Endothelial cell of umbilical vein (primary cell): Measurements from ENCODE around the gene CSF3. TPM values are rescaled to one million over a fixed set of nuclear protein-coding genes. Genes with fewer than 3 reads are reported as not detected.

Source experiments
- BruUV-seq: library from RNA; stranded (reverse); fragments of 400-500 nt; replicated peaks from 2 replicates; lab custom pipeline; 2021; lab: Mats Ljungman, UMichigan
- CTCF ChIA-PET: fragments of 300-600, 350-600 bp; sonication (Branson Sonifier 250); formaldehyde crosslinking; loops from one replicate; lab custom pipeline; 2021; ENCODE audit warnings: antibody characterized with exemption, inconsistent platforms; lab: Charles Lee
- POLR2A ChIA-PET: fragments of 300-600, 350-600 bp; sonication (Branson Sonifier 250); formaldehyde crosslinking; loops from one replicate; lab custom pipeline; 2021; ENCODE audit warnings: antibody characterized with exemption, inconsistent platforms; lab: Charles Lee
- DNase-seq: peaks from one replicate; pipeline ENCODE4 v3.0.0-alpha.2; 2011; ENCODE audit warnings: low read depth, low spot score
- FAIRE-seq: peaks from 2 replicates; lab custom pipeline; 2011; peaks lifted over from hg19 to GRCh38; lab: Jason Lieb, UNC
- H2AFZ ChIP-seq: 2 replicates; pipeline ENCODE4 v1.6.0; 2012; ENCODE audit warnings: low read depth, low read length, control low read depth, inconsistent platforms
- H3K27ac ChIP-seq: 2 replicates; pipeline ENCODE4 v1.5.1; 2011; ENCODE audit warnings: low read depth, mild to moderate bottlenecking, control low read depth, low read length, moderate library complexity; ENCODE audit not compliant: insufficient read depth
- H3K27me3 ChIP-seq, 2 experiments: 2 replicates each; pipeline versions ENCODE4 v1.6.0 to v1.6.1; 2011; ENCODE audit warnings: low read length in 2 of 2, mixed read lengths in 1 of 2; ENCODE audit not compliant: control insufficient read depth in 2 of 2, insufficient read depth in 2 of 2
- H3K36me3 ChIP-seq, 2 experiments: 2 replicates in 1 of 2; 3 replicates in 1 of 2; pipeline ENCODE4 v1.5.1; 2011; ENCODE audit warnings: low read length in 2 of 2, mild to moderate bottlenecking in 1 of 2, moderate library complexity in 1 of 2; ENCODE audit not compliant: control insufficient read depth in 2 of 2, insufficient read depth in 2 of 2; ENCODE audit errors: extremely low read depth in 1 of 2
- H3K4me1 ChIP-seq: 3 replicates; pipeline ENCODE4 v1.5.1; 2011; ENCODE audit warnings: mild to moderate bottlenecking, low read length; ENCODE audit not compliant: control insufficient read depth, insufficient read depth; ENCODE audit errors: extremely low read depth
- H3K4me2 ChIP-seq: 2 replicates; pipeline ENCODE4 v1.6.1; 2011; ENCODE audit warnings: low read length, control low read depth, mixed read lengths; ENCODE audit not compliant: insufficient read depth
- H3K4me3 ChIP-seq, 3 experiments: fragments of 200-600 bp in 1 of 3; sonication (generic), shearing (Covaris generic) in 1 of 3; replicated peaks in 1 of 3; 2 replicates each; pipeline ENCODE4 v1.5.1; 2011 to 2016; ENCODE audit warnings: control low read depth in 3 of 3, low read length in 3 of 3, mild to moderate bottlenecking in 2 of 3, inconsistent platforms in 1 of 3, low read depth in 1 of 3, moderate library complexity in 1 of 3; ENCODE audit not compliant: insufficient read depth in 1 of 3
- H3K79me2 ChIP-seq: 2 replicates; pipeline ENCODE4 v1.6.0; 2012; ENCODE audit warnings: low read length, inconsistent platforms; ENCODE audit not compliant: control insufficient read depth, insufficient read depth
- H3K9ac ChIP-seq: replicated peaks from 2 replicates; pipeline ENCODE3; 2011; ENCODE audit warnings: low read length, control low read depth; ENCODE audit not compliant: insufficient read depth; ENCODE audit errors: extremely low read depth
- H3K9me1 ChIP-seq: replicated peaks from 3 replicates; pipeline ENCODE4 v1.6.0; 2011; ENCODE audit warnings: mild to moderate bottlenecking, low read length; ENCODE audit not compliant: control insufficient read depth, insufficient read depth; ENCODE audit errors: extremely low read depth
- H3K9me3 ChIP-seq: replicated peaks from 2 replicates; pipeline ENCODE4 v1.5.1; 2012; ENCODE audit warnings: low read length, inconsistent platforms; ENCODE audit not compliant: control insufficient read depth, insufficient read depth
- H4K20me1 ChIP-seq: replicated peaks from 2 replicates; pipeline ENCODE3; 2011; ENCODE audit warnings: mild to moderate bottlenecking, low read length; ENCODE audit not compliant: control insufficient read depth, insufficient read depth; ENCODE audit errors: extremely low read depth
- EZH2 ChIP-seq: IDR thresholded peaks from 2 replicates; pipeline ENCODE4 v1.6.1; 2012; ENCODE audit warnings: borderline replicate concordance, low read depth, mild to moderate bottlenecking, moderate library complexity, low read length, inconsistent platforms; ENCODE audit not compliant: severe bottlenecking
- FOS ChIP-seq: IDR thresholded peaks from 2 replicates; pipeline ENCODE4 v1.6.1; 2011; ENCODE audit warnings: mild to moderate bottlenecking, low read length, moderate library complexity, borderline replicate concordance; ENCODE audit not compliant: insufficient read depth
- GATA2 ChIP-seq: IDR thresholded peaks from 2 replicates; pipeline ENCODE4 v1.7.0; 2011; ENCODE audit warnings: low read depth, mild to moderate bottlenecking, moderate library complexity, mixed read lengths, low read length; ENCODE audit not compliant: insufficient read length, insufficient read depth
- JUN ChIP-seq: IDR thresholded peaks from 2 replicates; pipeline ENCODE4 v1.6.1; 2011; ENCODE audit warnings: borderline replicate concordance, low read depth; ENCODE audit not compliant: insufficient read length, insufficient read depth
- MAX ChIP-seq: IDR thresholded peaks from 2 replicates; pipeline ENCODE4 v1.6.1; 2011; ENCODE audit not compliant: insufficient read depth, insufficient read length
- MYC ChIP-seq: IDR thresholded peaks from one replicate; pipeline ENCODE4 v1.6.1; 2011; ENCODE audit warnings: mild to moderate bottlenecking, low read depth, low read length
- POLR2A ChIP-seq: IDR thresholded peaks from 2 replicates; pipeline ENCODE4 v1.6.1; 2012; ENCODE audit warnings: low read depth, mild to moderate bottlenecking, control low read depth, low read length
- POLR2AphosphoS5 ChIP-seq: IDR thresholded peaks from 2 replicates; pipeline ENCODE4 v1.6.1; 2012; ENCODE audit warnings: low read depth, mild to moderate bottlenecking, control low read depth, low read length, moderate library complexity; ENCODE audit not compliant: insufficient read depth
- dilution Hi-C: fragments of 300-500 bp; cut with MboI; formaldehyde crosslinking; loops from one replicate; pipeline ENCODE4 v1.15.0; 2019; ENCODE audit warnings: low sequenced_read_pairs; ENCODE audit not compliant: extremely low pct_ligation_motif_present
- intact Hi-C: fragments of 100-400 bp; cut with micrococcal nuclease; formaldehyde crosslinking; loops from one replicate; pipeline ENCODE4 v1.10.0; 2022
- polyA plus RNA-seq, 4 experiments: library from polyadenylated mRNA; depleted of rRNA in 3 of 4; stranded (reverse) in 3 of 4; unstranded in 1 of 4; fragments of >200 nt; gene quantifications; 2 replicates each; pipeline versions ENCODE4 v1.2.1 to v1.2.3, GENCODE V29; 2011 to 2012; ENCODE audit warnings: missing spikeins in 1 of 4
- total RNA-seq: library from RNA; stranded (reverse); gene quantifications from 2 replicates; pipeline ENCODE4 v1.2.3, GENCODE V29; 2021
- TF ChIP-seq, protein P1 (sequence below), 2 donors: IDR thresholded peaks; 1 replicate in 1 of 2; 2 replicates in 1 of 2; pipeline ENCODE4 v1.5.1; 2011; ENCODE audit warnings: low read length in 2 of 2, mild to moderate bottlenecking in 2 of 2, moderate library complexity in 2 of 2, control low read depth in 1 of 2, inconsistent platforms in 1 of 2, low read depth in 1 of 2; ENCODE audit not compliant: insufficient read depth in 1 of 2; ENCODE audit errors: extremely low read depth in 1 of 2

Gene CSF3
- total and polyA plus RNA-seq, 2 donors (not counting 3 experiments of a cell fraction or from before 2014, with no cell fraction given): 1.0 to 2.9 TPM

DNA sequence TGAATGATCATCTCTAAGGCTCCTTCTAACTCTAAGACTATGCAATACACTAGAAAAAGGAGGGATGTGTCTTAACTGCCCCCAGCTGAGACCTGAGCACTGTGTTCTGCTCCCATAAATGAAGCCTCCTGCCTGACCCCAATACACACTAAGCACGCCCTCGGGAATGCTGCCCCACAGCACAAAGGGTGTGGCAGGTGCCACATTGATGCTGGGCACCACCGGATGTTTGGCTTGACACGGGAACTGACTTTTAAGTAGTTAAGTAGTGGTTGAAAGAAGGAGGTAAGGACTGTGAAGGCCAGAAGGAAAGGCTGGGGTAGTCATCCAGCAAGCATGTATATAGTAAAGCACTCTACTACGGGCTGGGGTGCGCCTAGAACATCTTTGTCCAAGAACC is 48.5 kb upstream of the CSF3 start:
- Histone ChIP-seq H3K27me3 (peaks cover 10 to 23% of the 10 kb centered on the region in 2 experiments), H3K27ac (no peak overlapping the region), H4K20me1 (no peaks in the 10 kb centered on the region), H3K36me3 (no peaks in the 10 kb centered on the region), H3K4me2 (no peak overlapping the region), H3K9ac (no peak overlapping the region), H3K9me3 (no peaks in the 10 kb centered on the region), H3K4me3 (no peak overlapping the region), H2AFZ (no peak overlapping the region), H3K4me1 (no peaks in the 10 kb centered on the region), H3K79me2 (no peaks in the 10 kb centered on the region), H3K9me1 (no peaks in the 10 kb centered on the region)
- dilution Hi-C loops: no loop called here
- no peak for DNase-seq
- intact Hi-C loops: no loop called here
- ChIA-PET POLR2A (no interaction called here), CTCF (interaction anchor here (1.1 to 2.8 kb wide), 3 partner anchors 9 to 94 kb away, joined by 3 to 18 read pairs (median 4); no protein-coding TSS in a partner anchor)
- BruUV-seq: no TSS peak
- TF ChIP-seq JUN (no peak), POLR2AphosphoS5 (no peak), GATA2 (no peak), EZH2 (no peak), FOS (no peak), MYC (no peak), POLR2A (no peak), MAX (no peak)
- TF ChIP-seq, protein P1, sequence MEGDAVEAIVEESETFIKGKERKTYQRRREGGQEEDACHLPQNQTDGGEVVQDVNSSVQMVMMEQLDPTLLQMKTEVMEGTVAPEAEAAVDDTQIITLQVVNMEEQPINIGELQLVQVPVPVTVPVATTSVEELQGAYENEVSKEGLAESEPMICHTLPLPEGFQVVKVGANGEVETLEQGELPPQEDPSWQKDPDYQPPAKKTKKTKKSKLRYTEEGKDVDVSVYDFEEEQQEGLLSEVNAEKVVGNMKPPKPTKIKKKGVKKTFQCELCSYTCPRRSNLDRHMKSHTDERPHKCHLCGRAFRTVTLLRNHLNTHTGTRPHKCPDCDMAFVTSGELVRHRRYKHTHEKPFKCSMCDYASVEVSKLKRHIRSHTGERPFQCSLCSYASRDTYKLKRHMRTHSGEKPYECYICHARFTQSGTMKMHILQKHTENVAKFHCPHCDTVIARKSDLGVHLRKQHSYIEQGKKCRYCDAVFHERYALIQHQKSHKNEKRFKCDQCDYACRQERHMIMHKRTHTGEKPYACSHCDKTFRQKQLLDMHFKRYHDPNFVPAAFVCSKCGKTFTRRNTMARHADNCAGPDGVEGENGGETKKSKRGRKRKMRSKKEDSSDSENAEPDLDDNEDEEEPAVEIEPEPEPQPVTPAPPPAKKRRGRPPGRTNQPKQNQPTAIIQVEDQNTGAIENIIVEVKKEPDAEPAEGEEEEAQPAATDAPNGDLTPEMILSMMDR (IDR thresholded peaks at IDR 0.05; ENCODE audit: extremely low read depth in 1 of 2, insufficient read depth in 1 of 2, low read depth in 1 of 2, low read length in 2 of 2): no peak
- FAIRE-seq: no peak
